ENCODE data around the gene BRAP.

DNA sequence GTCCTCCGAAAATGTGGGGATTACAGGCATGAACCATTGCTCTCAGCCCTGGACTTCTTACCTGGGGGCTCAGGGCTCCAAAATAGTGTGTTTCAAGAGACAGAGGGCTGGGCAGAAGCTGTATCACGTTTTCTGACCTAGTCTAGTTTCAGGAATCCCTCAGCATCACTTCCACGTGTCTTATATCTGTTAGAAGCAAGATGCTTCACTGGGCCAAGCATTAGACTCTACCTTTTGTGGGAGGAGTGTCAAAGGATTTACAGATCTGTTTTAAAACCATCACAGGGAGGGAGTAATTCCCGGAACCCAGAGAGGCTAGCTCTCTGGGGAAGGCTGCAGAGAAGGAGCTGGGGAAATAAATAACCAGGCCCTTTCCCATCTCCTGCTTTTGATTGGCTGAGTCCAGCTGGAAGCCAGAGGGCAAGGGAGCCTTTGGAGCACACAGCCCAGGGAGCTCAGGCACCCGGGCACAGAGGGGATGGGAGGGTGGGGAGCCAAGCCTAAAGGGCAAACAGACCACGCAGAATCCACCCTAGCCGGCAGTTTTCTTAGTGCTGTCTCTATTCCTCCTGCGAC lies 47.7 kb upstream of the BRAP start:
- TF ChIP-seq, protein P1, sequence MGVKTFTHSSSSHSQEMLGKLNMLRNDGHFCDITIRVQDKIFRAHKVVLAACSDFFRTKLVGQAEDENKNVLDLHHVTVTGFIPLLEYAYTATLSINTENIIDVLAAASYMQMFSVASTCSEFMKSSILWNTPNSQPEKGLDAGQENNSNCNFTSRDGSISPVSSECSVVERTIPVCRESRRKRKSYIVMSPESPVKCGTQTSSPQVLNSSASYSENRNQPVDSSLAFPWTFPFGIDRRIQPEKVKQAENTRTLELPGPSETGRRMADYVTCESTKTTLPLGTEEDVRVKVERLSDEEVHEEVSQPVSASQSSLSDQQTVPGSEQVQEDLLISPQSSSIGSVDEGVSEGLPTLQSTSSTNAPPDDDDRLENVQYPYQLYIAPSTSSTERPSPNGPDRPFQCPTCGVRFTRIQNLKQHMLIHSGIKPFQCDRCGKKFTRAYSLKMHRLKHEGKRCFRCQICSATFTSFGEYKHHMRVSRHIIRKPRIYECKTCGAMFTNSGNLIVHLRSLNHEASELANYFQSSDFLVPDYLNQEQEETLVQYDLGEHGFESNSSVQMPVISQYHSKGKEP (tag by site-specific recombination; IDR thresholded peaks at IDR 0.05), result no peak
- TF ChIP-seq ZNF335 (tag by site-specific recombination; conservative IDR thresholded peaks at IDR 0.05) (no peak), SETDB1 (IDR thresholded peaks at IDR 0.05; ENCODE audit: insufficient read length, low read length) (no peak), ZNF121 (tag by site-specific recombination; IDR thresholded peaks at IDR 0.05) (no peak)
